ENCODE measurements around the gene COG5.
A peak's percentile ranks its signal among the peaks of the same experiment; 100 is the strongest.

The COG5 gene

DNA sequence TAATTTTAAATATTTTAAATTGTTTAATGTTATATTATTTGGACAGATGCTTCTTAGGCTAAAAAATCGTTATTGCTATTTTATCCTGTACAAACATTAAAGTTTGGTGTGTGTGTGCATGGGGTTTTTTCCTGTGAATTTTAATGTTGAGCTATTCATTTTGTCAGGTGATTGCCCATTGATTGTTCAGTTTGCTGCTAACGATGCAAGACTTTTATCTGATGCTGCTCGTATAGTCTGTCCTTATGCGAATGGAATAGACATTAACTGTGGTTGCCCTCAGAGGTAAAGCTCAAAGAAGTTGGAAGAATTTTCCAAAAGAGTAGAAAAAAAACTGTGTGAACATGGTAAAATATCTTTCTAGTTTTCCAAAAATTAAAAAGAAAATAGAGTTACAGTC lies 9.8 kb upstream of the COG5 start:
- no peak overlapping the region for H3K4me3 ChIP-seq (ENCODE audit: low read depth, low read length)
- H3K9ac ChIP-seq (ENCODE audit: low read depth, low read length) = no peak overlapping the region
- H3K4me1 ChIP-seq (ENCODE audit: control insufficient read depth, insufficient read depth, low read length) = no peaks in the 10 kb centered on the region
- no peaks in the 10 kb centered on the region for H3K9me3 ChIP-seq (ENCODE audit: control insufficient read depth, insufficient read depth, low read length)
- no peaks in the 10 kb centered on the region for H3K27me3 ChIP-seq (ENCODE audit: control insufficient read depth, insufficient read depth, low read length)
- peaks cover 5% of the 10 kb centered on the region for H3K36me3 ChIP-seq (ENCODE audit: control insufficient read depth, insufficient read depth, low read length)

DNA sequence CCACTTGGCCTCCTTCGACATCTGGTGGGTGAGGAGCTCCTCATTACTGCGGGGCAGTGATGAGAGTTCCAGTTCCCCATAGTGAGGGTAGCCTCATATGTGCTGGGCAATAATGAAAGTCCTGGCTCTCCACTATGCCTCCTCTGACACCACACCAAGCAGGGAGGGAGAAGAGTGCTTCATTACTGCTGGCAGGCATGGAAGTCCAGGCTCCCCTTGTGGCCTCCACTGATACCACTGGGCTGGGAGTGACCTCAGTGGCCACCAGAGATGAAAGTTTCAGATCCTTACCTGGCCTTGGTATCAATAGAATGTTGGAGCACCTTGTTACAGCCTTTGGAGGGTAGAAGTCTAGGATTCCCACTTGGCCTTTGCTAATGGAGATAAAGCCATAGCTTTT lies 6.6 kb upstream of the COG5 start:
- H3K9ac ChIP-seq (ENCODE audit: low read depth, low read length) = no peak overlapping the region
- no peak overlapping the region for H3K4me3 ChIP-seq (ENCODE audit: low read depth, low read length)
- H3K36me3 ChIP-seq (ENCODE audit: control insufficient read depth, insufficient read depth, low read length) = peaks cover 5% of the 10 kb centered on the region
- no peaks in the 10 kb centered on the region for H3K9me3 ChIP-seq (ENCODE audit: control insufficient read depth, insufficient read depth, low read length)
- no peaks in the 10 kb centered on the region for H3K4me1 ChIP-seq (ENCODE audit: control insufficient read depth, insufficient read depth, low read length)
- H3K27me3 ChIP-seq (ENCODE audit: control insufficient read depth, insufficient read depth, low read length) = no peaks in the 10 kb centered on the region

- Histone ChIP-seq H3K9ac (ENCODE audit: low read depth, low read length) (peak overlapping the region; percentile 88), H3K4me3 (ENCODE audit: low read depth, low read length) (peak overlapping the region; percentile 99), H3K36me3 (ENCODE audit: control insufficient read depth, insufficient read depth, low read length) (no peaks in the 10 kb centered on the region)
These were observed 1.0 kb upstream of the COG5 start for GRCh38 chr7:107564553-107565298.

DNA sequence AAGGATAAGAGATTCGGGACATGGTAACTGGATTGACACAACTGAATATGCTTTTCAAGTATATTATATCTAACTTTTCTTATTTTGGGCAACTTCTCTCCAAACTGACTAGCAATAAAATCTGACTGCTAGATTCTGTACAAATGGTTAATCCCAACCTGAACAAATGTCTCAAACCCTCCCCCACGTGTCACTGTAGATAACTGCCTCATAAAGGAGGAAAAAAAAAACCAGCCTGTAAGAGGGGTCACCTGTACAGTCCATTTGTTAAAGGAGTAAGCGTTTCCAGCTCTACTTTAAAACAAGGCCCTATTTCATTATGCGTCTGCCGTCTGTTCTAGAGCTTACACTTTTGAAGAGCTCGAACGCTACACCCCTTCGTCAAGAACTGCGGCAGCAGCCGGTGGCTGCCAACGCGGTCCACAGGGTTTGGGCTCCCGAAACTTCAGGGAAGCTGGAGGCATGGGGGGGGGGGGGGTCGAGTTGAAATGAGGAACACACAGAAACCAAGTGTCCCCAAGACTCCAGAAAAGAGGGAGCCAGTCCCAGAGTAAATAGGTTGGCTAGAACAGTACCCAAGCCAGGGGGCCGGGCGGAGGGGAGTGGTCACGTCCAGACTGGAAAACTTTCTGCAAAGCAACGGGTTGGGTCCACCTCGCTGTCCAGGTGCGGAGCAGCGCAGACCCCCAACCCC lies 492 bp downstream of the COG5 start:
- Histone ChIP-seq H3K4me3 (ENCODE audit: low read depth, low read length) (peak overlapping the region; percentile 99), H3K27me3 (ENCODE audit: control insufficient read depth, insufficient read depth, low read length) (no peaks in the 10 kb centered on the region), H3K9me3 (ENCODE audit: control insufficient read depth, insufficient read depth, low read length) (no peaks in the 10 kb centered on the region), H3K4me1 (ENCODE audit: control insufficient read depth, insufficient read depth, low read length) (peaks cover 10% of the 10 kb centered on the region), H3K36me3 (ENCODE audit: control insufficient read depth, insufficient read depth, low read length) (no peaks in the 10 kb centered on the region), H3K9ac (ENCODE audit: low read depth, low read length) (peak overlapping the region; percentile 85)

More at GRCh38 chr7:107564553-107565298, 1.0 kb upstream of the COG5 start:
- H3K4me1 ChIP-seq (ENCODE audit: control insufficient read depth, insufficient read depth, low read length) = peaks cover 10% of the 10 kb centered on the region
- H3K27me3 ChIP-seq (ENCODE audit: control insufficient read depth, insufficient read depth, low read length) = no peaks in the 10 kb centered on the region
- H3K9me3 ChIP-seq (ENCODE audit: control insufficient read depth, insufficient read depth, low read length) = no peaks in the 10 kb centered on the region

DNA sequence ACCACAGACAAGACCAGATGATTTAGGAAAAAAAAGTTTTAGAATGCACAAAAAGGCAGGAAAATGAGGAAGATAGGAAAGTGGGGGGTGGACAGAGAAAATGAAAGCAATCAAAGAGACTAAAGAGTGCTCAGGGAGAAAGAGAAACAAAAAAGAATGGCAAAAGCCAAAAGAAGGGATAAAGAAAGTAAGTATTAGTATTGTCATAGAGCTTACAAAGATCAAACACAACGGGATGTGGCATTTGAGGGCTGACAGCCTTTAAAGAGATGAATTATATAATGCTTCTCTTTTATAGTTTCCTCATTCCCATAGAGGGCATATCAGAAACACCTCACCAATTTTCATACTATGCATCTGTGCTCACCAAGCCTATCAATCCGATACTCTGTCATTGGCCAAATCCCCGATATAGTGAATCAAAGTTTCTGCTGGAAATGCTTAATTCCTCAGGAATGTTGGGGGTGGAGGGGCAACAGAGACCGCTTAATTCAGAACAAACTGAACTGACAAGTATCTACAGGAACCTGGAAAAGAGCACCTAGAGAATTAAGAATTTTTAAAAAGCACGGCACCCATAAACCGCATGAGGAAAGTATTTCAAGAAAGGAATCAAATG lies 2.7 kb downstream of the COG5 start:
- no peak overlapping the region for H3K4me3 ChIP-seq (ENCODE audit: low read depth, low read length)
- no peaks in the 10 kb centered on the region for H3K27me3 ChIP-seq (ENCODE audit: control insufficient read depth, insufficient read depth, low read length)
- H3K9ac ChIP-seq (ENCODE audit: low read depth, low read length) = no peak overlapping the region
- H3K9me3 ChIP-seq (ENCODE audit: control insufficient read depth, insufficient read depth, low read length) = no peaks in the 10 kb centered on the region
- peaks cover 10% of the 10 kb centered on the region for H3K4me1 ChIP-seq (ENCODE audit: control insufficient read depth, insufficient read depth, low read length)
- H3K36me3 ChIP-seq (ENCODE audit: control insufficient read depth, insufficient read depth, low read length) = no peaks in the 10 kb centered on the region

- no peak overlapping the region for H3K4me3 ChIP-seq (ENCODE audit: low read depth, low read length)
- no peaks in the 10 kb centered on the region for H3K9me3 ChIP-seq (ENCODE audit: control insufficient read depth, insufficient read depth, low read length)
- no peaks in the 10 kb centered on the region for H3K36me3 ChIP-seq (ENCODE audit: control insufficient read depth, insufficient read depth, low read length)
- no peak overlapping the region for H3K9ac ChIP-seq (ENCODE audit: low read depth, low read length)
- no peaks in the 10 kb centered on the region for H3K27me3 ChIP-seq (ENCODE audit: control insufficient read depth, insufficient read depth, low read length)
- peaks cover 7% of the 10 kb centered on the region for H3K4me1 ChIP-seq (ENCODE audit: control insufficient read depth, insufficient read depth, low read length)
These were observed 3.9 kb downstream of the COG5 start for GRCh38 chr7:107559864-107560263.

DNA sequence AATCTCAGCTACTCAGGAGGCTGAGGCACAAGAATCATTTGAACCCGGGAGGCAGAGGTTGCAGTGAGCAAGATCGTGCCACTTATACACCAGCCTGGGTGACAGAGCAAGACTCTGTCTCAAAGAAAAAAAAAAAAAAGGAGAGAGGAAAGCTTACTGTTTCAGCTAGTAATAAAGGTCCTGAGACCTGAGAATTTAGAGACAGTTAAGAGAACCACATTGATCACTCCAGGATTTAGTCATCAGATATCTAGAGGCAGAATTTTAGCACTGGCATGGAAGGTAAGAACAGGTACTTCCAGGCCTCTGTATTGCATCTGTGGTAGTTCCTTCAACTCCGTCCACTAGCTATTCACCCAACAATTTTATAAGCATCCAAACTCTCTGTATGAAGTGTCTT lies 7.8 kb downstream of the COG5 start:
- Histone ChIP-seq H3K4me1 (ENCODE audit: control insufficient read depth, insufficient read depth, low read length) (no peaks in the 10 kb centered on the region), H3K4me3 (ENCODE audit: low read depth, low read length) (no peak overlapping the region), H3K9me3 (ENCODE audit: control insufficient read depth, insufficient read depth, low read length) (no peaks in the 10 kb centered on the region), H3K36me3 (ENCODE audit: control insufficient read depth, insufficient read depth, low read length) (peaks cover 5% of the 10 kb centered on the region), H3K27me3 (ENCODE audit: control insufficient read depth, insufficient read depth, low read length) (no peaks in the 10 kb centered on the region), H3K9ac (ENCODE audit: low read depth, low read length) (no peak overlapping the region)

DNA sequence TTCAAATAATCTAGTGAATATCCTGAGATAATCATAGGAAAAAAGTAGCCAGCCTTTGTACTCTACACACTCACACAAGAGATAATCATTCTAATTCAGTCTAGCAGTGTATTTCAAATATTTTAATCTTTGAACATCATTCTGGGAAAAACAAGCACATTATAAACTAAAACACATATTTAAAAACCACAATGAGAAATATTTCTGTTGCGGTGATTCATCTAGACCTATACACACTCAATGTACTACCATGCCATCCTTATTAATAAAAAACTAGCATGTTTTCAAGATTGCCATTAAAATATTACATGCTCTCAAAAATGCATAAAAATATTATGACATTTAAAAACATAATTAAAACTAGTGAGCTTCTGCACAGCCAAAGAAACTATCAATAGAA lies 11.8 kb downstream of the COG5 start:
- no peaks in the 10 kb centered on the region for H3K27me3 ChIP-seq (ENCODE audit: control insufficient read depth, insufficient read depth, low read length)
- no peaks in the 10 kb centered on the region for H3K4me1 ChIP-seq (ENCODE audit: control insufficient read depth, insufficient read depth, low read length)
- H3K9me3 ChIP-seq (ENCODE audit: control insufficient read depth, insufficient read depth, low read length) = no peaks in the 10 kb centered on the region
- peaks cover 5% of the 10 kb centered on the region for H3K36me3 ChIP-seq (ENCODE audit: control insufficient read depth, insufficient read depth, low read length)
- no peak overlapping the region for H3K4me3 ChIP-seq (ENCODE audit: low read depth, low read length)
- no peak overlapping the region for H3K9ac ChIP-seq (ENCODE audit: low read depth, low read length)

DNA sequence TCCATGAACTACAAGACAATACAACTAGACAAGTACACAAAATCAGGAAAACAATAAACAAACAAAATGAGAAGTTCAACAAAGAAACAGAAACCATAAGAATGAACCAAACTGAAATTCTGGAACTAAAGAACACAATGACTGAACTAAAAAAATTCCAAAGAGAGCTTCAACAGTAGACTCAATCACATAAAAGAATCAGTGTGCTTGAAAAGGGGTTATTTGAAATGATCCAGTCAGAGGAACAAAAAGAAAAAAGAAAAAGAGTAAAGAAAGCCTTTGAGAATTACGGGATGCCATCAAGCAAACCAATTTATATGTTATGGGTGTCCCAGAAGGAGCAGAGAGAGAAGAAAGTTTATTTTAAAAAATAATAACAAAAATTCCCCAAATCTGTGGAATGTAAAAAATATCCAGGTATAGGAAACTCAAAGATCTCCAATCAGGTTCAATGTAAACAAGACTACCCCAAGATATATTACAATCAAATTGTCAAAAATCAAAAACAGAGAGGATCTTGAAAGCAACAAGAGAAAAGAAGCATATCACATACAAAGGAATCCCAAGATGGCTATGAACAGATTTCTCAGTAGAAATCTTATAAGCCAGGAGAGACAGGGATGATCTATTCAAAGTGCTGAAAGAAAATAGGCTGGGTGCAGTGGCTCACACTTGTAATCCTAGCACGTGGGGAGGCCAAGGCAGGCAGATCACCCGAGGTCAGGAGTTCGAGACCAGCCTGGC lies 18.7 kb downstream of the COG5 start:
- H3K4me1 ChIP-seq (ENCODE audit: control insufficient read depth, insufficient read depth, low read length) = no peaks in the 10 kb centered on the region
- no peak overlapping the region for H3K9ac ChIP-seq (ENCODE audit: low read depth, low read length)
- no peak overlapping the region for H3K4me3 ChIP-seq (ENCODE audit: low read depth, low read length)
- no peaks in the 10 kb centered on the region for H3K27me3 ChIP-seq (ENCODE audit: control insufficient read depth, insufficient read depth, low read length)
- H3K36me3 ChIP-seq (ENCODE audit: control insufficient read depth, insufficient read depth, low read length) = peaks cover 3% of the 10 kb centered on the region
- no peaks in the 10 kb centered on the region for H3K9me3 ChIP-seq (ENCODE audit: control insufficient read depth, insufficient read depth, low read length)

DNA sequence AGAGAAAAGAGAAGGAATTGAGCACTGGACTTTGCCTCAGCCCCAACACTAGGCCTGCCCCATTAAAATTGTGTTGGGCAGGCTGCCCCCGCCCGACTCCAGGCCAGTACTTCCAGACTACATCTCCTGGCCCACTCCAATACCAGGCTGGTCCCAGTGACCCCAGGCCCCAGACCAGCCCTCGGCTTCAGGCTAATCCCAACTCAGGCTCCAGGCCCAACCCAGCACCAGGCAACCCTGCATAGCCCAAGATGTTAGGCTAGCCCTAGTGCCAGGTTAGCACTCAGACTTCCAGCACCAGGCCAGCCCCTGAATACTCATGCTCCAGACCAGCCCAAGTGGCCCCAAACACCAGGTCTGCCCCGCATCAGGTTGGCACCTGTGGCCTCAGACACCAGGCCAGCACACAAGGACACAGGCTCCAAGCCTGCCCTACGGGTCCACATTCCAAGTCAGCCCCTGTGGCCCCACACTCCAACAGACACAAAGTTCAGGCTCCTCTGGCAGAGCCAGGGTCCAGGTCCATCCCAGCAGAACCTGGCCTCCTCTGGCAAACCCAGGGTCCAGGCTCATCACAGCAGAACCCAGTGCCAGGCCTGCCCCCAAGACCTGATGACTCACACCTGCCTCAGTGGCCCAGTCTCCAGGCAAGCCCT lies 20.3 kb downstream of the COG5 start:
- H3K4me1 ChIP-seq (ENCODE audit: control insufficient read depth, insufficient read depth, low read length) = peaks cover 2% of the 10 kb centered on the region
- no peaks in the 10 kb centered on the region for H3K9me3 ChIP-seq (ENCODE audit: control insufficient read depth, insufficient read depth, low read length)
- H3K27me3 ChIP-seq (ENCODE audit: control insufficient read depth, insufficient read depth, low read length) = no peaks in the 10 kb centered on the region
- no peak overlapping the region for H3K9ac ChIP-seq (ENCODE audit: low read depth, low read length)
- no peak overlapping the region for H3K4me3 ChIP-seq (ENCODE audit: low read depth, low read length)
- H3K36me3 ChIP-seq (ENCODE audit: control insufficient read depth, insufficient read depth, low read length) = peaks cover 3% of the 10 kb centered on the region

DNA sequence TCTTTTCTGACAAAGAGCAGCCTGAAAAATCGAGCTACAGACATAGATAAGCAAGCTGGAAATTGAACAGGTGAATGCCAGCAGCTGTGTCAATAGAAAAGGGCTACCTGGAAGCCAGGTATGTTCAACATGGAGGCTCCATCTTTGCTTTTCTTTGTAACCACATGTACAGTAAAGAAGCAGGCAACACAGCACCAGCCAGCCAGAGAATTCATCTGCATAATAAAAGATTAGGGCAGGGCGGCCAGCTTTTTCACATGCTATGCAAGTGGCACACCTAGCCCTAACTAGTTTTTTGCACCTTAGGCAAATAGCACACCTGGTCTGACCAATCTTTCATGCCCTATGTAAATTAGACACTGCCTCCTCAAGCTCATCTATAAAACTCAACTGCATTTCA lies 25.7 kb downstream of the COG5 start:
- no peaks in the 10 kb centered on the region for H3K27me3 ChIP-seq (ENCODE audit: control insufficient read depth, insufficient read depth, low read length)
- H3K4me1 ChIP-seq (ENCODE audit: control insufficient read depth, insufficient read depth, low read length) = peaks cover 6% of the 10 kb centered on the region
- no peak overlapping the region for H3K9ac ChIP-seq (ENCODE audit: low read depth, low read length)

More for the DNA sequence above, 25.7 kb downstream of the COG5 start:
- H3K4me3 ChIP-seq (ENCODE audit: low read depth, low read length) = no peak overlapping the region
- H3K9me3 ChIP-seq (ENCODE audit: control insufficient read depth, insufficient read depth, low read length) = no peaks in the 10 kb centered on the region
- no peaks in the 10 kb centered on the region for H3K36me3 ChIP-seq (ENCODE audit: control insufficient read depth, insufficient read depth, low read length)

Measured in iPS-15b (cell line).